DOHH2 (cell line): ENCODE results near the gene EPS8.

ENCODE experiments used
- EZH2phosphoT487 ChIP-seq: fragments of 200-600 bp; sonication (generic); IDR thresholded peaks from 2 replicates; pipeline ENCODE4 v1.6.1; 2017; ENCODE audit warnings: borderline replicate concordance, mild to moderate bottlenecking, antibody characterized with exemption, low read length, moderate library complexity, mixed read lengths
- TF ChIP-seq, protein P1 (sequence below): fragments of 200-600 bp; sonication (generic); IDR thresholded peaks from one replicate; pipeline ENCODE4 v1.5.1; 2014; ENCODE audit warnings: antibody characterized with exemption, mild to moderate bottlenecking, low read depth, low read length; ENCODE audit not compliant: poor library complexity, severe bottlenecking

DNA sequence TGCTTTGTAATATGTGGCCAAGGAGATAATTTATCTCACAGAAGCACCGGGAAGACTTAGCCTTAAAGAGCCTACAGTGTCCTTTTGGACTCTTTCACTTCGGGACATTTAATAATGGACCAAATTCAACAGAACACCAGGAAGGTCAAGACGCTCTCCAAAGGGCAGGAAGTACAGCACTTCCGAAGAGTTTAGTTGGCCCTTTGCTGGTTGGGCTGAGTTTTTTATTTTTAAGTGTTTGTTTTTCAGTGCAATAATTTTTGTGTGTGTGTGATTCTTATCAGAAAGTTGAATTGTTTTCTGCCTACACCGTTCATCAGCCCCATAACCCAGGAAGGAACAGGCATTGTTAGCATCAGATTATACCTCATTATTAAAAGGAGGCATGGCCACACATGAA is 193.0 kb downstream of the EPS8 start:
- TF ChIP-seq, protein P1, sequence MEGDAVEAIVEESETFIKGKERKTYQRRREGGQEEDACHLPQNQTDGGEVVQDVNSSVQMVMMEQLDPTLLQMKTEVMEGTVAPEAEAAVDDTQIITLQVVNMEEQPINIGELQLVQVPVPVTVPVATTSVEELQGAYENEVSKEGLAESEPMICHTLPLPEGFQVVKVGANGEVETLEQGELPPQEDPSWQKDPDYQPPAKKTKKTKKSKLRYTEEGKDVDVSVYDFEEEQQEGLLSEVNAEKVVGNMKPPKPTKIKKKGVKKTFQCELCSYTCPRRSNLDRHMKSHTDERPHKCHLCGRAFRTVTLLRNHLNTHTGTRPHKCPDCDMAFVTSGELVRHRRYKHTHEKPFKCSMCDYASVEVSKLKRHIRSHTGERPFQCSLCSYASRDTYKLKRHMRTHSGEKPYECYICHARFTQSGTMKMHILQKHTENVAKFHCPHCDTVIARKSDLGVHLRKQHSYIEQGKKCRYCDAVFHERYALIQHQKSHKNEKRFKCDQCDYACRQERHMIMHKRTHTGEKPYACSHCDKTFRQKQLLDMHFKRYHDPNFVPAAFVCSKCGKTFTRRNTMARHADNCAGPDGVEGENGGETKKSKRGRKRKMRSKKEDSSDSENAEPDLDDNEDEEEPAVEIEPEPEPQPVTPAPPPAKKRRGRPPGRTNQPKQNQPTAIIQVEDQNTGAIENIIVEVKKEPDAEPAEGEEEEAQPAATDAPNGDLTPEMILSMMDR: no peak
- TF ChIP-seq EZH2phosphoT487: no peak
